ACC112 (cell line): Measurements from ENCODE around the gene COL23A1.

Source experiments
- H2AFZ ChIP-seq: fragments of 200-600 bp; sonication (generic); one replicate; pipeline ENCODE4 v1.6.0; 2017; ENCODE audit warnings: antibody characterized with exemption, low read length; ENCODE audit not compliant: unreplicated experiment
- H3K27ac ChIP-seq: fragments of 200-600 bp; sonication (generic); 2 replicates; pipeline ENCODE4 v1.5.1; 2014; ENCODE audit warnings: low read depth, mild to moderate bottlenecking, antibody characterized with exemption, low read length, moderate library complexity
- H3K27me3 ChIP-seq: fragments of 200-600 bp; sonication (generic); 2 replicates; pipeline ENCODE4 v1.6.1; 2014; ENCODE audit warnings: mild to moderate bottlenecking, antibody characterized with exemption, low read length, moderate library complexity, mixed read lengths; ENCODE audit not compliant: insufficient read depth
- H3K36me3 ChIP-seq: fragments of 200-600 bp; sonication (generic); 2 replicates; pipeline ENCODE4 v1.6.1; 2016; ENCODE audit warnings: mild to moderate bottlenecking, antibody characterized with exemption, low read length, moderate library complexity, mixed read lengths; ENCODE audit not compliant: insufficient read depth
- H3K4me1 ChIP-seq: fragments of 200-600 bp; sonication (generic); one replicate; pipeline ENCODE4 v1.6.1; 2016; ENCODE audit warnings: low read length, mixed read lengths; ENCODE audit not compliant: insufficient read depth, unreplicated experiment, control insufficient read depth
- H3K4me3 ChIP-seq: fragments of 200-600 bp; sonication (generic); 2 replicates; pipeline ENCODE4 v1.5.1; 2014; ENCODE audit warnings: mild to moderate bottlenecking, low read depth, low read length
- H3K79me2 ChIP-seq: fragments of 200-600 bp; sonication (generic); one replicate; pipeline ENCODE4 v1.6.0; 2016; ENCODE audit warnings: low read length; ENCODE audit not compliant: control insufficient read depth, unreplicated experiment, insufficient read depth

Gene COL23A1

GRCh38 chr5:178346607-178347334 is 243.4 kb downstream of the COL23A1 start:
- Histone ChIP-seq H3K36me3 (no peaks in the 10 kb centered on the region), H3K4me3 (no peak overlapping the region), H2AFZ (no peak overlapping the region), H3K4me1 (no peaks in the 10 kb centered on the region), H3K79me2 (no peaks in the 10 kb centered on the region), H3K27ac (no peak overlapping the region), H3K27me3 (no peaks in the 10 kb centered on the region; the same call in 1 of the 2 replicates)

- Histone ChIP-seq H3K27me3 (peaks cover 16% of the 10 kb centered on the region), H3K27ac (no peak overlapping the region), H3K4me3 (no peak overlapping the region), H3K36me3 (no peaks in the 10 kb centered on the region), H3K4me1 (no peaks in the 10 kb centered on the region), H3K79me2 (no peaks in the 10 kb centered on the region), H2AFZ (no peak overlapping the region)
Observed at GRCh38 chr5:178343306-178343705, 246.9 kb downstream of the COL23A1 start.

- H3K27me3 ChIP-seq = peaks cover 25% of the 10 kb centered on the region
- H3K36me3 ChIP-seq = no peaks in the 10 kb centered on the region
- no peak overlapping the region for H3K27ac ChIP-seq
- H2AFZ ChIP-seq = no peak overlapping the region
- H3K4me3 ChIP-seq = no peak overlapping the region
- no peaks in the 10 kb centered on the region for H3K4me1 ChIP-seq
- H3K79me2 ChIP-seq = no peaks in the 10 kb centered on the region
Observed at GRCh38 chr5:178341851-178342140, 248.4 kb downstream of the COL23A1 start.

DNA sequence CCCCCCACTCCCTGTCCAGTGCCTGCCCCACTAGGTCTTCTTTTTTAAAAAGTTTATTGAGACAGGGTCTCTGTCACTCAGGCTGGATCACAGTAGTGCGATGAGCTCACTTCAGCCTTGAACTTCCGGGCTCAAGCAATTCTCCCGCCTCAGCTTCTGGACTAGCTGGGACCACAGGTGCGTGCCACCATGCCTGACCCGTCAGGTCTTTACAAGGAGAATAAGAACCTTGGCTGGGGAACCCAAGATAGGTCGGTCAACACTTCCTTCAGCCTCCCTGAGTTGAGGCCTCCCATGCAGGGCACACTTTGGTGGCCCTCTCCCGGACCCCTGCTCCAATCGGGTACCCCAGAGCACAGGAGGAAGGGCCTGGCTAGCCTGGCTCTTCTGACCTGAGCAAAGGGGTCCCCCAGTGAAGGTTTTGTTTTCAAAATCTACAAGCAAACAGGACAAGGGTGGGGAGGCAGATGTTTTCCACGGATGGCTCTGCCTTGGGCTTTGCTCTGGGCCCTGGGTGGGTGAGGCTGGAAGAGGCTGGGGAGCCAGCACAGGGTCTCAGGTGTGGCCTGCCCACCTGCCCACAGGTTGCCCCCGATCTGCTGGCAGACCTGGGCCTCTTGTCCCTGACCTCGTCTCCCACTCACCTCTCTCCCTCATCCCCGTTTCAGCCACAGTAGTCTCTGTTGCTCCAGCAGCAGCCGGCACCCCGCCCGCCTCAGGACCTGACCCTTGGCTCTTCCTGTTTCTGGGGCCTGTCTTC is 248.9 kb downstream of the COL23A1 start:
- H3K79me2 ChIP-seq = no peaks in the 10 kb centered on the region
- no peak overlapping the region for H2AFZ ChIP-seq
- no peak overlapping the region for H3K4me3 ChIP-seq
- H3K27ac ChIP-seq = no peak overlapping the region
- H3K4me1 ChIP-seq = no peaks in the 10 kb centered on the region
- peaks cover 28% of the 10 kb centered on the region for H3K27me3 ChIP-seq
- H3K36me3 ChIP-seq = no peaks in the 10 kb centered on the region

DNA sequence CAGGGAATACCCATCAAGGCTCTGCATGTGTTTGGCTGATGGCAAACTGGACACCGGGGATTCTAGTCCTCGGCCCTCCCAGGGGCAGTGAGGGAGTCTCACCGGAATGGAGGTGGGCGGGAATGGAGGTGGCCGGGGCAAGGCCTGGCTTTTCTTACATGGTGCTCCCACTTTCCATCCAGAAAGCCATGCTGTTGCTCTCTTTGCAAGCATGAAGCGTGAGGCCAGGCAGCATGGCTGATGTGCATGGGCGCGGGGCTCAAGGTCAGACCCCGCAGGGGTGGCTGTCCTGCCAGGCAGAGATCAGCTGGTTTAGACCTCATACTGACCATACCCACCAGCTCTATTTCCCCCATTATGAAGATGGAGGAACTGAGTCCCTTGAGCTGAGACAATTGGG is 249.6 kb downstream of the COL23A1 start:
- Histone ChIP-seq H3K27me3 (peaks cover 30% of the 10 kb centered on the region), H2AFZ (no peak overlapping the region), H3K27ac (no peak overlapping the region), H3K4me3 (no peak overlapping the region), H3K79me2 (no peaks in the 10 kb centered on the region), H3K36me3 (no peaks in the 10 kb centered on the region), H3K4me1 (no peaks in the 10 kb centered on the region)

GRCh38 chr5:178340187-178340586 is 250.0 kb downstream of the COL23A1 start:
- H2AFZ ChIP-seq = no peak overlapping the region
- peaks cover 30% of the 10 kb centered on the region for H3K27me3 ChIP-seq
- no peaks in the 10 kb centered on the region for H3K36me3 ChIP-seq
- H3K79me2 ChIP-seq = no peaks in the 10 kb centered on the region
- H3K4me3 ChIP-seq = no peak overlapping the region
- no peak overlapping the region for H3K27ac ChIP-seq
- H3K4me1 ChIP-seq = no peaks in the 10 kb centered on the region

DNA sequence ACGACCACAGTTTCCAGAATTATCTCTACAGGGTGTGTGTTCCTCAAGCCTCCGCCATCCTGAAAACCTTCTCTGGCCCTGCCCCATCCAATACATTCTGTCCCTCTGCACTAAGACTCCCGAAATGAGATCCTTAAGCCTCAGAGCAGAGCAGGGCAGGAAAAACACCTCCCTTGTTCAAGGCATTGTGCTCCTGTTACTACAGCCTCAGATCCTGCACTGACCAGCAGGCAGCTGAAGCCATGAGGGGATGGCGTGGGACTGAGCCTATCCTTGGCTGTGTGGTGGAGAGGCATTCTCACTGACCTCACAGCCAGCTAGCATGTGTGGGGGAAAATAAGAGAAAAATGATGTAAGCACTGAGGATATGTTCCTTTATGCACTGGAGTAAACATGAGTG is 250.9 kb downstream of the COL23A1 start:
- Histone ChIP-seq H3K36me3 (no peaks in the 10 kb centered on the region), H3K4me1 (no peaks in the 10 kb centered on the region), H2AFZ (no peak overlapping the region), H3K27ac (no peak overlapping the region), H3K4me3 (no peak overlapping the region), H3K79me2 (no peaks in the 10 kb centered on the region), H3K27me3 (peaks cover 30% of the 10 kb centered on the region)

DNA sequence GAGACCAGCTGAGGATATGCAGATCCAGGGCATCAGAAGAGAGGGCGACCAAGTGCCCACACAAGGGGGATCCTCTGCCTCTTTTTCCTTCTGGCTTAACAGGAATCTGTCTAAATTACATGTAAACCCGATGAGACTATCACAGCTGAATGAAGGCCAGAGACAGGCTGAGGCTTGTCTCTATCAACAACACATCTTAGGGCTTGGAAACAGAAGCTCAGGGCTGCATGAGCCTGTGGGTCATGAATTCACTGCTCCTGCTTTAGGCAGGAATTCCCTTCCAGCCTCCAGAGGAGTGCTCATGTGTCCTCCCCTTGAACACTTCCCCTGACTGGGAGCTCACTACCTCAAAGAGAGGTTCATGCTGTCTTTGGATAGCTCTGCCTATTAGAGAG is 251.4 kb downstream of the COL23A1 start:
- Histone ChIP-seq H3K27ac (no peak overlapping the region), H3K79me2 (no peaks in the 10 kb centered on the region), H2AFZ (no peak overlapping the region), H3K36me3 (no peaks in the 10 kb centered on the region), H3K27me3 (peaks cover 30% of the 10 kb centered on the region), H3K4me3 (no peak overlapping the region), H3K4me1 (no peaks in the 10 kb centered on the region)

- no peaks in the 10 kb centered on the region for H3K79me2 ChIP-seq
- H3K4me3 ChIP-seq = no peak overlapping the region
- no peaks in the 10 kb centered on the region for H3K36me3 ChIP-seq
- H3K4me1 ChIP-seq = no peaks in the 10 kb centered on the region
- H3K27ac ChIP-seq = no peak overlapping the region
- H2AFZ ChIP-seq = no peak overlapping the region
- peaks cover 30% of the 10 kb centered on the region for H3K27me3 ChIP-seq
Observed at GRCh38 chr5:178338126-178338749, 252.0 kb downstream of the COL23A1 start.

DNA sequence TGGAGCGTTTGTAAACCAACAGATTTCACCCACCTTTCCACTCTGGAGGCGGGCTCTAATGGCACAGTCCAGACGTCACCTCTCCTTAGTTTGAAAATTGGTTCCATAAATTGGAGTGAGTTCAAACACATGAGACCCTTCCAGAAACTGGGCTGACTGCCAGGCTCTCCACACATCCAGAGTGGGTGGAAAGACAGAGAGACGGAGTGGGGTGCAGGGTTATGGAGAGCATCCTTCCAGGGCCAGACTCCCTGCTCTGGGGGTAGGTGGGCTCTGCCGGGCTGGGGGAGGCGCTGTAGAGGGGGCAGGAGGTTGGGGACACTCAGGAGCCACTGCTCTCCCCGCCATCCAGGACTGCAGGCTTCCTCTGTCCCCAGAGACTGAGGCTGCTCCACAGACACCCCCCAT is 252.9 kb downstream of the COL23A1 start:
- peaks cover 30% of the 10 kb centered on the region for H3K27me3 ChIP-seq
- no peak overlapping the region for H3K27ac ChIP-seq
- H3K79me2 ChIP-seq = no peaks in the 10 kb centered on the region
- no peak overlapping the region for H2AFZ ChIP-seq
- no peaks in the 10 kb centered on the region for H3K36me3 ChIP-seq
- no peak overlapping the region for H3K4me3 ChIP-seq
- no peaks in the 10 kb centered on the region for H3K4me1 ChIP-seq

DNA sequence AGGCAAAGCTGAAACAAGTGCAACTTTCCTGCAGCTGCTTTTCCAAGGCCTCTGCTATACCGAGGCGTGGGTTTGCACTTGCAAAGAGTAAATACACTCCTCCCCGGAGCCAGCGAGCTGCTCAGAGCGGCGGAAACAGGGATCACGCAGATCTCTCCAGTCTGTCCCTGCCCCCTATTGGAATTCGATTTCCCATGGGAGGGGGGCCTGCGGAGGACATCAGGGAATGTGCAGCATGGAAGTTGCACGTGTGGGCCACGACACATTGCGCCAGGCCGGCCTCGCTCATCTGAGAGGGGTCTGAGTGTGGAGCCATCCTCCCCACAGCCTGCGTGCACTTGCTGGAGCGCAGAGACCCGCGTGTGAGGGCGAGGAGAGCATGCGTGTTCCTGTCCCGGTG is 253.3 kb downstream of the COL23A1 start:
- no peak overlapping the region for H3K4me3 ChIP-seq
- no peak overlapping the region for H2AFZ ChIP-seq
- H3K79me2 ChIP-seq = no peaks in the 10 kb centered on the region
- no peaks in the 10 kb centered on the region for H3K36me3 ChIP-seq
- H3K27me3 ChIP-seq = peaks cover 30% of the 10 kb centered on the region
- H3K4me1 ChIP-seq = no peaks in the 10 kb centered on the region
- H3K27ac ChIP-seq = no peak overlapping the region
